B cell (primary cell): ENCODE results near the gene VOPP1. TPM values are rescaled to one million over a fixed set of nuclear protein-coding genes. Genes with fewer than 3 reads are reported as not detected.

Source experiments
- ATAC-seq: fragments of 200-7000 bp; cut with Tn5 transposase; one replicate; pipeline ENCODE4 v1.10.0; 2021; ENCODE audit warnings: low read depth, mild to moderate bottlenecking, moderate number of reproducible peaks, moderate library complexity
- CTCF ChIA-PET: fragments of 350-600 bp; sonication (Branson Sonifier 250); formaldehyde crosslinking; loops from one replicate; lab custom pipeline; 2021; ENCODE audit warnings: antibody characterized with exemption, inconsistent platforms; lab: Charles Lee
- POLR2A ChIA-PET: fragments of 350-600 bp; sonication (Branson Sonifier 250); formaldehyde crosslinking; loops from one replicate; lab custom pipeline; 2021; ENCODE audit warnings: antibody characterized with exemption; lab: Charles Lee
- DNase-seq: peaks from one replicate; pipeline ENCODE4 v3.0.0; 2013
- H2AFZ ChIP-seq: 2 replicates; pipeline ENCODE4 v1.6.1; 2012; ENCODE audit warnings: mild to moderate bottlenecking, low read depth, low read length; ENCODE audit not compliant: insufficient read depth, poor library complexity, severe bottlenecking
- H3K27ac ChIP-seq, 2 donors: 1 replicate in 1 of 2; 2 replicates in 1 of 2; pipeline ENCODE4 v1.5.1; 2012 to 2013; ENCODE audit warnings: low read length in 2 of 2, mild to moderate bottlenecking in 2 of 2, moderate library complexity in 1 of 2
- H3K27me3 ChIP-seq, 4 experiments: fragments of 200-600 bp in 1 of 4; sonication (generic) in 1 of 4; replicated peaks in 1 of 4; 1 replicate in 2 of 4; 2 replicates in 2 of 4; pipeline versions ENCODE4 v1.6.1 to v1.7.0; 2013 to 2016; ENCODE audit warnings: low read length in 3 of 4, mild to moderate bottlenecking in 2 of 4, mixed read lengths in 1 of 4, moderate library complexity in 1 of 4; ENCODE audit not compliant: insufficient read depth in 4 of 4, control insufficient read depth in 3 of 4; ENCODE audit errors: control extremely low read depth in 1 of 4
- H3K36me3 ChIP-seq, 2 experiments: replicated peaks in 1 of 2; 1 replicate in 1 of 2; 2 replicates in 1 of 2; pipeline versions ENCODE4 v1.6.1 to v1.7.1; 2013; ENCODE audit warnings: low read length in 1 of 2; ENCODE audit not compliant: insufficient read depth in 2 of 2, control insufficient read depth in 1 of 2; ENCODE audit errors: control extremely low read depth in 1 of 2, extremely low read depth in 1 of 2
- H3K4me1 ChIP-seq, 2 donors: fragments of 200-600 bp in 1 of 2; sonication (generic) in 1 of 2; 1 replicate in 1 of 2; 2 replicates in 1 of 2; pipeline versions ENCODE4 v1.5.1 to v1.6.1; 2013 to 2017; ENCODE audit warnings: low read length in 2 of 2; ENCODE audit not compliant: control insufficient read depth in 2 of 2, insufficient read depth in 2 of 2
- H3K4me2 ChIP-seq: replicated peaks from 2 replicates; pipeline ENCODE3; 2012; ENCODE audit warnings: mild to moderate bottlenecking, low read depth, low read length; ENCODE audit not compliant: poor library complexity, severe bottlenecking
- H3K4me3 ChIP-seq, 5 experiments: fragments of 200-600 bp in 1 of 5; sonication (generic) in 1 of 5; 1 replicate in 3 of 5; 2 replicates in 2 of 5; pipeline versions ENCODE4 v1.5.1 to v1.7.0; 2011 to 2016; ENCODE audit warnings: low read length in 4 of 5, mild to moderate bottlenecking in 4 of 5, low read depth in 2 of 5, control low read depth in 1 of 5, moderate library complexity in 1 of 5; ENCODE audit not compliant: insufficient read depth in 1 of 5; ENCODE audit errors: control extremely low read depth in 1 of 5, extremely low read depth in 1 of 5
- H3K79me2 ChIP-seq: fragments of 200-600 bp; sonication (generic); one replicate; pipeline ENCODE4 v1.6.0; 2016; ENCODE audit warnings: low read length; ENCODE audit not compliant: control insufficient read depth, insufficient read depth
- H3K9ac ChIP-seq: fragments of 200-600 bp; sonication (generic); 2 replicates; pipeline ENCODE4 v1.6.1; 2017; ENCODE audit warnings: mild to moderate bottlenecking, low read length, moderate library complexity
- H3K9me3 ChIP-seq, 3 donors: one replicate each; pipeline versions ENCODE4 v1.6.1 to v1.7.1; 2013; ENCODE audit warnings: low read length in 2 of 3; ENCODE audit not compliant: control insufficient read depth in 2 of 3, insufficient read depth in 1 of 3; ENCODE audit errors: control extremely low read depth in 1 of 3
- H4K20me1 ChIP-seq: 2 replicates; pipeline ENCODE4 v1.6.0; 2012; ENCODE audit warnings: mild to moderate bottlenecking, low read length; ENCODE audit not compliant: insufficient read depth, control insufficient read depth, poor library complexity, severe bottlenecking
- H3K27ac Mint-ChIP-seq: one replicate; pipeline ENCODE4 v1.8.0; 2021; ENCODE audit warnings: mixed read lengths
- H3K27me3 Mint-ChIP-seq: one replicate; pipeline ENCODE4 v1.8.0; 2021; ENCODE audit warnings: mixed read lengths
- H3K4me1 Mint-ChIP-seq: one replicate; pipeline ENCODE4 v1.8.0; 2021; ENCODE audit warnings: mixed read lengths
- H3K4me3 Mint-ChIP-seq: one replicate; pipeline ENCODE4 v1.8.0; 2021; ENCODE audit warnings: mixed read lengths
- H3K9me3 Mint-ChIP-seq: one replicate; pipeline ENCODE4 v1.8.0; 2022; ENCODE audit warnings: mixed read lengths; ENCODE audit not compliant: insufficient read depth
- EZH2 ChIP-seq: IDR thresholded peaks from 2 replicates; pipeline ENCODE4 v1.6.1; 2012; ENCODE audit warnings: borderline replicate concordance, low read depth, mild to moderate bottlenecking, moderate library complexity, low read length; ENCODE audit not compliant: insufficient read depth, poor library complexity, severe bottlenecking
- WGBS: methylation state at CpG from one replicate; pipeline ENCODE4 v1.1.5; 2013; ENCODE audit warnings: missing lambda C conversion rate; ENCODE audit not compliant: insufficient coverage; 5-methylcytosine and 5-hydroxymethylcytosine counted together
- intact Hi-C: fragments of 100-400 bp; cut with micrococcal nuclease; formaldehyde crosslinking; loops from one replicate; pipeline ENCODE4 v1.10.0; 2022
- polyA plus RNA-seq: library from polyadenylated mRNA; depleted of rRNA; stranded (reverse); fragments of >200 nt; gene quantifications from 2 replicates; pipeline ENCODE4 v1.2.3, GENCODE V29; 2012
- total RNA-seq, 2 donors: library from RNA; stranded (reverse); fragments of 120-200 nt in 1 of 2; gene quantifications; 1 replicate in 1 of 2; 2 replicates in 1 of 2; pipeline versions ENCODE4 v1.2.3 to v1.2.4, GENCODE V29; 2013 to 2022
- TF ChIP-seq, protein P1 (sequence below): fragments of 200-600 bp; IDR thresholded peaks from one replicate; pipeline ENCODE4 v1.8.0; 2022; ENCODE audit warnings: antibody characterized with exemption, mild to moderate bottlenecking

VOPP1 gene
- total and polyA plus RNA-seq, 2 donors (not counting 1 experiment from before 2014, with no cell fraction given) = 53.2 to 256 TPM

DNA sequence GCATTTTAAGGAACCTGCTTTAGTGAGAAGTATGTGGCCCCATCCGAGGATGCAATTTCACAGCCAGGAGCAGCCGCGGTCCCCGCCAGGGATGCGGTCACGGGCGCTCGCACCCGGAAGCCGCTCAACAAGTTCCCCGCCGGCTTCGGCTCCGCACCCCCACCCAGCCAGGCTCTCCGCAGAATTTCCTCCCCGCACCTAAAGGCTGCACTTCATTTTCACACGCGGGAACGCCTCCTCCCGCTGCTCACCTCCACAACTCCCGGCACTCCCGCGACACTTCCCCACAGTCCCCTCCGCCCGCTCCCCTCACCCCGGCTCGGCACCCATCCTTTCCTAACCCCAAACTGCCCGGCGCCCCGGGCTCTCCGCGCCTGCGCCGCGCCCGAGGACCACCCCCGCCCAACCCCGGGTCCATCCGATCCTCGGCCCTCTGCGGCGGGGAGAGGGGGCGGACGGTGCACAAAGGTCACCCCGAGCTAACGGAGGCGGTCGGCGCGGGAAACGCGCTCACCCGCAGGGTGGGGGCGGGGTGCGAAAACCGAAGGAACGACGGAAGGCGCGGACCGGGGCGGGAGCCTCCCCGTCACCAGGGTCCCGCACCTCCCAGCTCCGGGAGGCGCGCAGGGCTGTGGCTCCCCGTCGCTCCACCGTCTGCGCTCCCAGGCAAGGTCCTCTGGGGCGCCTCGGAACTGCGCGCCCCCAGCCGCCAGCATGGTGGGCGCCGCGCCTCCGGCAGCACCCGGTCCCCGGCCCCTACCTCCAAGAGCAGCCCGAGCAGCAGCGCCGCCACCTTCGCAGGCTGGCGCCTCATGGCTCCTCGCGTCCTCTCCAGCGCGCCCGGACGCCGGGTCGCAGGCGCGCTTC, 558 bp downstream of the VOPP1 start:
- Mint-ChIP-seq H3K4me1 (peaks cover 58% of the 10 kb centered on the region), H3K27ac (peak overlapping the region; percentile 93), H3K27me3 (no peaks in the 10 kb centered on the region), H3K4me3 (peak overlapping the region; percentile 91), H3K9me3 (no peaks in the 10 kb centered on the region)
- ATAC-seq (peak; percentile 42), DNase-seq (peak; percentile 80)
- Histone ChIP-seq H3K27ac (peak overlapping the region; percentile 74 to 85), H3K9ac (peak overlapping the region; percentile 95), H2AFZ (peak overlapping the region; percentile 91), H3K79me2 (peaks cover 54% of the 10 kb centered on the region), H4K20me1 (no peaks in the 10 kb centered on the region), H3K27me3 (no peaks in the 10 kb centered on the region), H3K36me3 (peaks cover 0 to 6% of the 10 kb centered on the region in 2 experiments), H3K4me2 (peak overlapping the region; percentile 92), H3K9me3 (no peaks in the 10 kb centered on the region), H3K4me1 (peaks cover 57 to 66% of the 10 kb centered on the region in 2 donors), H3K4me3 (peak overlapping the region; percentile 32 to 97 (median 79))
- POLR2A ChIA-PET = interaction anchor here (0.6 to 11.0 kb wide), 8 partner anchors 10 to 52 kb away, joined by 3 to 157 read pairs (median 4); no protein-coding TSS in a partner anchor
- intact Hi-C loops = no loop called here
- TF ChIP-seq, protein P1, sequence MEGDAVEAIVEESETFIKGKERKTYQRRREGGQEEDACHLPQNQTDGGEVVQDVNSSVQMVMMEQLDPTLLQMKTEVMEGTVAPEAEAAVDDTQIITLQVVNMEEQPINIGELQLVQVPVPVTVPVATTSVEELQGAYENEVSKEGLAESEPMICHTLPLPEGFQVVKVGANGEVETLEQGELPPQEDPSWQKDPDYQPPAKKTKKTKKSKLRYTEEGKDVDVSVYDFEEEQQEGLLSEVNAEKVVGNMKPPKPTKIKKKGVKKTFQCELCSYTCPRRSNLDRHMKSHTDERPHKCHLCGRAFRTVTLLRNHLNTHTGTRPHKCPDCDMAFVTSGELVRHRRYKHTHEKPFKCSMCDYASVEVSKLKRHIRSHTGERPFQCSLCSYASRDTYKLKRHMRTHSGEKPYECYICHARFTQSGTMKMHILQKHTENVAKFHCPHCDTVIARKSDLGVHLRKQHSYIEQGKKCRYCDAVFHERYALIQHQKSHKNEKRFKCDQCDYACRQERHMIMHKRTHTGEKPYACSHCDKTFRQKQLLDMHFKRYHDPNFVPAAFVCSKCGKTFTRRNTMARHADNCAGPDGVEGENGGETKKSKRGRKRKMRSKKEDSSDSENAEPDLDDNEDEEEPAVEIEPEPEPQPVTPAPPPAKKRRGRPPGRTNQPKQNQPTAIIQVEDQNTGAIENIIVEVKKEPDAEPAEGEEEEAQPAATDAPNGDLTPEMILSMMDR = no peak
- no peak for TF ChIP-seq EZH2
- CTCF ChIA-PET = interaction anchor here (1.2 to 11.0 kb wide), 3 partner anchors 38 to 136 kb away, joined by 3 to 73 read pairs (median 4); no protein-coding TSS in a partner anchor
- WGBS = under 1% methylated on average over 83 of the region's 97 CpGs
